Ramos (cell line): ENCODE measurements around the gene HSPA12B.

Experiments used
- in situ Hi-C: fragments of 300-500 bp; cut with MboI; formaldehyde crosslinking; loops from one replicate; pipeline ENCODE4 v1.14.3; 2022; ENCODE audit warnings: low sequenced_read_pairs; ENCODE audit not compliant: unreplicated experiment

HSPA12B gene

GRCh38 chr20:3702611-3703391 lies 29.7 kb upstream of the HSPA12B start:
- in situ Hi-C loops = no loop called here

GRCh38 chr20:3704087-3704486 lies 28.4 kb upstream of the HSPA12B start:
- in situ Hi-C loops = no loop called here

- in situ Hi-C loops = no loop called here
Measured at GRCh38 chr20:3705491-3705969, 27.0 kb upstream of the HSPA12B start.

- in situ Hi-C loops = no loop called here
Measured at GRCh38 chr20:3705970-3706739, 26.3 kb upstream of the HSPA12B start.

DNA sequence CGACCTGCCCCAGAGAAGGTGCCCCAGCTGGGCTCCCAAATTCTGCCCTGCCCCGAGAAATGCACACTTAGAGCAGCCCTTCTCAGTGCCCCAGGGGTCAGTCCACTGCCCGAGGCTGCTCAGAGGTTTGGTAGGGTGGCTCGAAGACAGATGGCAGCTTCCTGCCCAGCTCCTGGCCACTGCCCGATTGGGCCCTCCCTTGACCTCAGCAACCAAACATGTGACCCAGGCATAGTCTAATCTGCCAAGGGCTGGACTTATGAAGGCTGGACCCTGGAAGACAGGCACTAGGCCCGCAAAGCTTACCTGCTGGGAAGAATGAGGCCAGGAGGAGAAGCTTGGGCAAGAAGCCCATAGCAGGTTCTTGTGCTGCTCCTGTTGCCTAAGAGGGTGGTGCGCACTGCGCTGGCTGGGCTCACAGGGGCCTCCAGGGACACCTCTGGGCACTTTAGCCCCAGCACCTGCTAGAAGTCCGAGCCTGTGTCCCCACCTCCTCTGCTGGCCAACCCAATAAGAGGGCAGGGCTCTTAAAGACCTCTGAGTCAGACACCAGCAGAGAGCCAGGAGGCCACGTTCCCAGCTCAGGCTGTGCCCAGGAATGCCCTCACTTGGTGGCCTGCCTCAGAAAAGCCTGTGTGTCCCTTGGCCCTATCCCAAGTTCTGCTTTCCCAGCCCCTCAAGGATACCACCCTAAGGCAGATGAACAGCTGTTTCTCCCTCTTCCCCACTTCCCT lies 25.5 kb upstream of the HSPA12B start:
- in situ Hi-C loops = no loop called here

- in situ Hi-C loops = no loop called here
Measured at GRCh38 chr20:3707508-3707899, 25.0 kb upstream of the HSPA12B start.

- in situ Hi-C loops = no loop called here
Measured at GRCh38 chr20:3710011-3710466, 22.4 kb upstream of the HSPA12B start.

- in situ Hi-C loops = no loop called here
Measured at GRCh38 chr20:3710703-3711483, 21.6 kb upstream of the HSPA12B start.

DNA sequence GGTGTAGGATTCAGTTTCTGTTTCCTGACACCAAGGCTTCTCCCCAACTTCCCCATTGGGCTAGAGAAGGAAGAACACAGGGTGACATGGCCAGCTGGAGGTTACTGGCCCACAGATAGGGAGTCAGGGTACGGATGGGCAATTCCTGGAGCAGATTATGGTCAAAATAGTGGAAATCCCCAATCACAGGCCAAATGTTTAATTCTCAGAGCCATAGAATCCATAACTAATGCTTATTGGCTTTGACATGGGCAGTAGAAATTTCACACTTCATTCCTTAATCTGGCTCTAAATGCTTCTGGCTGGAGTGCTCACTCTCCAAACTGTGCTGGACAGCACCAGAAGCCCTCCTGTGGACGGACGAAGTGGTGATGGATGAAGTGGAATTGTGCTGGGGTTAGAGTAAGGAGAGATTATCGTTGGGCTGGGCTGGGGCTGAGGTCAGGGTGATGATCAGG lies 21.0 kb upstream of the HSPA12B start:
- in situ Hi-C loops = no loop called here

DNA sequence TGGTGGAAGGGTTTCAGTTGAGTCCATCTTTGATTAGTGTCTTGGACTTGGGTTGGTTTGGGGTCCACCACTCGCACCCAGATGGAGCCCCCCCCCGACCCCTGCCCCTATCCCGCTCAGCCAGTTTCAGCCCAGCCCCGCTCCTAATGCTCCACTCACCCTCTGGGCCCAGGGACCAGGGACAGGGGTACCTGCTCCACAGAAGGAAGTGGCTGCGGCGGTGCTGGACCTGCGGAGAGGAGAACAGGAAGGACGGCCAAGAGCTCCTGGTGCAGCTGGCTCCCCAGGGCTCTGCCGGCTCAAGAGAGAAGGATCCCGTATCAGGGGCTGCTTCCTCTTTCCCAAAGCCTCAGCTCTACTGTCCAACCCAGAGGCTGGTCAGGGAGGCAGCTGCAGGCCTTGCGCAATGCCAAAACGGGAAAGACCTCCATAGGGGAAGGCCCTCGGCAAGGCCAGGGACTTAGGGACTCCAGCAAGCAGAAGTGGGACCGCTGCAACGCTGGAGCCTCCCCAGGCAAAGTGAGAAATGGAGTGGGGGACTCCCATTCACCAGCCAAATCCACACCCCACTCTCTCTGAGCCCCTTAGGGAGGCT lies 20.1 kb upstream of the HSPA12B start, which contains the start of gene SIGLEC1:
SIGLEC1 (minus strand) TSS at position 322 of the 595 bp plus-strand sequence. CDS start 5,472 bp downstream, outside the sequence.
- in situ Hi-C loops = no loop called here

DNA sequence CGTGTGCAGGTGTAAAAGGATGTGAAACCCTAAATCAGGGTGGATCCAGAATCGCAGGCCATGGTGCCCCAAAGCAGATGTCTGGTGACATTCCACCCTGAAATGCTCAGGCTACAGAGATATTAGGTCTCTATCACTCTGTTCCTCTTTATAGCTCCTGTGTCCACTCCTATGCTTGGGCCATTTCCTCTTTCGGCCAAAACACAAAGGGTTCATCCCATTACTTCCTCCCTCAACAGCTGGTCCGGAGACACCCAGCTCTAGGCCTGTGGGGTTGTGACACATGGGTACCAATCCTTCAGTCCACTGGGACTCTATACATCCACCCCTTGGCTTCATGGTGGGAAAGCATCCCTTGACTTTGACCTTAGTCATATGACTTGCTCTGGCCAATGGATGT lies 18.4 kb upstream of the HSPA12B start:
- in situ Hi-C loops = no loop called here

GRCh38 chr20:3716195-3716834 lies 16.2 kb upstream of the HSPA12B start:
- in situ Hi-C loops = no loop called here

GRCh38 chr20:3719046-3719445 lies 13.4 kb upstream of the HSPA12B start:
- in situ Hi-C loops = no loop called here

GRCh38 chr20:3720068-3720467 lies 12.4 kb upstream of the HSPA12B start:
- in situ Hi-C loops = no loop called here

DNA sequence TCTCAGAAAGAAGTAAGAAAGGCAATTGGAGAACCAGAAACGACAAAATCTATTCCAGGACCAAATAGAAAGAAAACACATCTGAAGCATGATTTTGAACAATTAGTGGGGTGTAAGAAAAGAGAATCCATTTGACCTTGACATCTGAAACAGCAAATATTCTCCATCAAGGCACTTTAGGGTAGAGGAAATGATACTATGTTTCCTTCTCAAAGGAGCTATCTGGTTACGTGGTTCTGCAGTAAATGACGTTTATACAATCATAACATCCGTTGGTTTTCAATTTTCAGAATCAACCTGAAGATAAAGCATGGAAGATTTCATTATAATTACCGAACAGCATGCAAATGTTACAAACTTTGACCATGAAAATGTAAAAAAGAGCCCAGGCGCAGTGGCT lies 11.9 kb upstream of the HSPA12B start:
- in situ Hi-C loops = no loop called here

GRCh38 chr20:3721912-3722311 lies 10.6 kb upstream of the HSPA12B start:
- in situ Hi-C loops = no loop called here

DNA sequence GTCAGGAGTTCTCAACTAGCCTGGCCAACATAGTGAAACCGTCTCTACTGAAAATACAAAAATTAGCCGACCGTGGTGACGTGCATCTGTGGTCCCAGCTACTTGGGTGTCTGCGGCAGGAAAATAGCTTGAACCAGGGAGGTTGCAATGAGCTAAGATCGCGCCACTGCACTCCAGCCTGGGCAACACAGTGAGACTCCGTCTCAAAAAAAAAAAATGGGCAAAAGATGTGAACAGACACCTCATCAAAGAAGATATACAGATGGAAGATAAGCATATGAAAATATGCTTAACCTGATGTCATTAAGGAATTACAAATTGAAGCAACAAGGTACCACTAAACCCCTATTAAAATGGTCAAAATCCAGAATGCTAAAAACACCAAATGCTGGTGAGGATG lies 9.2 kb upstream of the HSPA12B start:
- in situ Hi-C loops = no loop called here

GRCh38 chr20:3724356-3724755 lies 8.1 kb upstream of the HSPA12B start:
- in situ Hi-C loops = no loop called here
